Measurements from ENCODE around the gene MPND. TPM values are rescaled to one million over a fixed set of nuclear protein-coding genes. Genes with fewer than 3 reads are reported as not detected.

MPND gene
- total RNA-seq, 1 experiment from 2014 or later: 37.0 TPM

GRCh38 chr19:4337906-4338440 is 5.4 kb upstream of the MPND start:
- Mint-ChIP-seq H3K27me3 (ENCODE audit: low read depth) (peaks cover 13% of the 10 kb centered on the region), H3K4me3 (peak overlapping the region; percentile 68 to 70), H3K27ac (peak overlapping the region; percentile 54 to 89 (median 63)), H3K9me3 (peaks cover 2 to 5% of the 10 kb centered on the region in 2 experiments; a peak in 1 of 5 replicates), H3K4me1 (peaks cover 15 to 18% of the 10 kb centered on the region in 2 experiments), H3K36me3 (ENCODE audit: insufficient read depth in 1 of 3, low read depth in 3 of 3) (peaks cover 13 to 22% (median 20%) of the 10 kb centered on the region in 3 experiments; a peak in 6 of 7 replicates)
- no peak for TF ChIP-seq CTCF (conservative IDR thresholded peaks at IDR 0.05)
- H3K23me2 ChIP-seq (ENCODE audit: insufficient read length, low read depth, low read length, poor library complexity, severe bottlenecking): peaks cover 14% of the 10 kb centered on the region
- H3K9ac ChIP-seq (ENCODE audit: extremely low read depth, insufficient read length, low read length): peak overlapping the region; percentile 42
- peak overlapping the region; percentile 85 for H3K4me2 ChIP-seq (ENCODE audit: insufficient read depth, insufficient read length, low read length)
- peak overlapping the region; percentile 32 for H3K18ac ChIP-seq (ENCODE audit: insufficient read length, low read depth, low read length)
- no peak overlapping the region for H2BK120ac ChIP-seq (ENCODE audit: low read depth, low read length, poor library complexity, severe bottlenecking)
- H3K4me1 ChIP-seq (ENCODE audit: insufficient read depth, low read length): no peaks in the 10 kb centered on the region
- H3K4ac ChIP-seq (ENCODE audit: low read depth, low read length): no peak overlapping the region
- no peaks in the 10 kb centered on the region for H3K27me3 ChIP-seq (ENCODE audit: insufficient read depth, low read length)
- H2BK12ac ChIP-seq (ENCODE audit: insufficient read length, low read depth, low read length): no peak overlapping the region
- no peak overlapping the region for H3K56ac ChIP-seq (ENCODE audit: insufficient read length, low read depth, low read length)
- no peaks in the 10 kb centered on the region for H3K79me2 ChIP-seq (ENCODE audit: insufficient read depth, low read length)
- H4K5ac ChIP-seq (ENCODE audit: insufficient read length, low read depth, low read length): no peak overlapping the region
- H2BK5ac ChIP-seq (ENCODE audit: insufficient read length, low read length): no peak overlapping the region
- WGBS (ENCODE audit: extremely low coverage, insufficient read length, low lambda C conversion rate): no CpG with 5 or more reads among the region's 14 CpGs
- DNase-seq: no peak
- no peak overlapping the region for H2AK5ac ChIP-seq (ENCODE audit: insufficient read length, low read length)
- H2BK15ac ChIP-seq (ENCODE audit: low read depth, low read length): no peak overlapping the region
- no peaks in the 10 kb centered on the region for H3K9me3 ChIP-seq (ENCODE audit: control insufficient read depth, low read depth, low read length)
- H3K27ac ChIP-seq (ENCODE audit: insufficient read length, low read depth, low read length): no peak overlapping the region
- H3K23ac ChIP-seq (ENCODE audit: insufficient read length, low read depth, low read length): no peak overlapping the region
- no peak overlapping the region for H4K8ac ChIP-seq (replicated peaks; ENCODE audit: insufficient read length, low read depth, low read length)
- H2BK20ac ChIP-seq (ENCODE audit: low read depth, low read length, poor library complexity, severe bottlenecking): no peak overlapping the region
- H3T11ph ChIP-seq (ENCODE audit: low read length): no peak overlapping the region
- peak overlapping the region; percentile 67; the same call in 1 of the 2 replicates for H3K14ac ChIP-seq (ENCODE audit: insufficient read depth, low read length)
- H4K91ac ChIP-seq (ENCODE audit: insufficient read length, low read depth, low read length): no peak overlapping the region
- no peaks in the 10 kb centered on the region for H4K20me1 ChIP-seq (ENCODE audit: control insufficient read depth, insufficient read depth, insufficient read length)
- H3K79me1 ChIP-seq (ENCODE audit: insufficient read depth, low read depth, low read length, poor library complexity, severe bottlenecking): no peaks in the 10 kb centered on the region
- H2AFZ ChIP-seq (ENCODE audit: low read length): no peak overlapping the region

Measured in H9 (cell line).